Measurements from ENCODE around the gene SPATA46.

The SPATA46 gene

GRCh38 chr1:162366671-162367070 lies 10.0 kb downstream of the SPATA46 start:
- no peaks in the 10 kb centered on the region for H3K36me3 ChIP-seq (replicated peaks; ENCODE audit: insufficient read depth, low read length)
- peaks cover 4% of the 10 kb centered on the region for H3K4me1 ChIP-seq (ENCODE audit: low read length)
- no peak overlapping the region for H2AFZ ChIP-seq (ENCODE audit: low read length)
- H3K4me3 ChIP-seq (ENCODE audit: low read length) = no peak overlapping the region
- H3K27ac ChIP-seq (ENCODE audit: low read length) = no peak overlapping the region
- H3K9ac ChIP-seq (ENCODE audit: low read length) = no peak overlapping the region
- H3F3A ChIP-seq (ENCODE audit: insufficient read depth, low read length) = no peaks in the 10 kb centered on the region
- H4K20me1 ChIP-seq (ENCODE audit: insufficient read depth, low read length) = no peaks in the 10 kb centered on the region
- DNase-seq = no peak
- H3K9me2 ChIP-seq (replicated peaks; ENCODE audit: insufficient read depth, low read length) = no peaks in the 10 kb centered on the region
- no peak for TF ChIP-seq EZH2 (optimal IDR thresholded peaks at IDR 0.05; ENCODE audit: low read depth, low read length)
- no peak for TF ChIP-seq EZH2phosphoT487 (IDR thresholded peaks at IDR 0.05; ENCODE audit: low read length)
- TF ChIP-seq CTCF (IDR thresholded peaks at IDR 0.05; ENCODE audit: low read length) = no peak
- H3K79me2 ChIP-seq (ENCODE audit: low read length) = no peaks in the 10 kb centered on the region
- H3K27me3 ChIP-seq (replicated peaks; ENCODE audit: insufficient read depth, low read length) = no peaks in the 10 kb centered on the region
- no peaks in the 10 kb centered on the region for H3K9me3 ChIP-seq (replicated peaks; ENCODE audit: insufficient read depth, low read length)
- H3K4me2 ChIP-seq (ENCODE audit: low read depth, low read length) = no peak overlapping the region

GRCh38 chr1:162366149-162366548 lies 10.5 kb downstream of the SPATA46 start:
- no peak overlapping the region for H3K4me2 ChIP-seq (ENCODE audit: low read depth, low read length)
- peaks cover 9% of the 10 kb centered on the region for H3K4me1 ChIP-seq (ENCODE audit: low read length)
- H2AFZ ChIP-seq (ENCODE audit: low read length) = no peak overlapping the region
- no peaks in the 10 kb centered on the region for H3K79me2 ChIP-seq (ENCODE audit: low read length)
- DNase-seq = no peak
- no peaks in the 10 kb centered on the region for H3K36me3 ChIP-seq (replicated peaks; ENCODE audit: insufficient read depth, low read length)
- no peaks in the 10 kb centered on the region for H3K9me3 ChIP-seq (replicated peaks; ENCODE audit: insufficient read depth, low read length)
- TF ChIP-seq EZH2phosphoT487 (IDR thresholded peaks at IDR 0.05; ENCODE audit: low read length) = no peak
- no peak for TF ChIP-seq CTCF (IDR thresholded peaks at IDR 0.05; ENCODE audit: low read length)
- TF ChIP-seq EZH2 (optimal IDR thresholded peaks at IDR 0.05; ENCODE audit: low read depth, low read length) = no peak
- H3F3A ChIP-seq (ENCODE audit: insufficient read depth, low read length) = no peaks in the 10 kb centered on the region
- H3K9me2 ChIP-seq (replicated peaks; ENCODE audit: insufficient read depth, low read length) = no peaks in the 10 kb centered on the region
- no peak overlapping the region for H3K9ac ChIP-seq (ENCODE audit: low read length)
- H4K20me1 ChIP-seq (ENCODE audit: insufficient read depth, low read length) = no peaks in the 10 kb centered on the region
- H3K4me3 ChIP-seq (ENCODE audit: low read length) = no peak overlapping the region
- no peak overlapping the region for H3K27ac ChIP-seq (ENCODE audit: low read length)
- H3K27me3 ChIP-seq (replicated peaks; ENCODE audit: insufficient read depth, low read length) = no peaks in the 10 kb centered on the region

GRCh38 chr1:162365284-162366020 lies 11.2 kb downstream of the SPATA46 start:
- Histone ChIP-seq H3K79me2 (ENCODE audit: low read length) (no peaks in the 10 kb centered on the region), H3K4me1 (ENCODE audit: low read length) (peaks cover 11% of the 10 kb centered on the region), H3K27me3 (replicated peaks; ENCODE audit: insufficient read depth, low read length) (no peaks in the 10 kb centered on the region), H4K20me1 (ENCODE audit: insufficient read depth, low read length) (no peaks in the 10 kb centered on the region), H3K9ac (ENCODE audit: low read length) (no peak overlapping the region), H3K36me3 (replicated peaks; ENCODE audit: insufficient read depth, low read length) (no peaks in the 10 kb centered on the region), H2AFZ (ENCODE audit: low read length) (no peak overlapping the region), H3K9me2 (replicated peaks; ENCODE audit: insufficient read depth, low read length) (no peaks in the 10 kb centered on the region), H3K4me3 (ENCODE audit: low read length) (no peak overlapping the region), H3K4me2 (ENCODE audit: low read depth, low read length) (no peak overlapping the region), H3F3A (ENCODE audit: insufficient read depth, low read length) (no peaks in the 10 kb centered on the region), H3K27ac (ENCODE audit: low read length) (no peak overlapping the region), H3K9me3 (replicated peaks; ENCODE audit: insufficient read depth, low read length) (no peaks in the 10 kb centered on the region)
- DNase-seq = no peak
- TF ChIP-seq EZH2 (optimal IDR thresholded peaks at IDR 0.05; ENCODE audit: low read depth, low read length) = no peak
- no peak for TF ChIP-seq CTCF (IDR thresholded peaks at IDR 0.05; ENCODE audit: low read length)
- no peak for TF ChIP-seq EZH2phosphoT487 (IDR thresholded peaks at IDR 0.05; ENCODE audit: low read length)

Data from MM.1S (cell line).